ENCODE data around the gene AQP4.

DNA sequence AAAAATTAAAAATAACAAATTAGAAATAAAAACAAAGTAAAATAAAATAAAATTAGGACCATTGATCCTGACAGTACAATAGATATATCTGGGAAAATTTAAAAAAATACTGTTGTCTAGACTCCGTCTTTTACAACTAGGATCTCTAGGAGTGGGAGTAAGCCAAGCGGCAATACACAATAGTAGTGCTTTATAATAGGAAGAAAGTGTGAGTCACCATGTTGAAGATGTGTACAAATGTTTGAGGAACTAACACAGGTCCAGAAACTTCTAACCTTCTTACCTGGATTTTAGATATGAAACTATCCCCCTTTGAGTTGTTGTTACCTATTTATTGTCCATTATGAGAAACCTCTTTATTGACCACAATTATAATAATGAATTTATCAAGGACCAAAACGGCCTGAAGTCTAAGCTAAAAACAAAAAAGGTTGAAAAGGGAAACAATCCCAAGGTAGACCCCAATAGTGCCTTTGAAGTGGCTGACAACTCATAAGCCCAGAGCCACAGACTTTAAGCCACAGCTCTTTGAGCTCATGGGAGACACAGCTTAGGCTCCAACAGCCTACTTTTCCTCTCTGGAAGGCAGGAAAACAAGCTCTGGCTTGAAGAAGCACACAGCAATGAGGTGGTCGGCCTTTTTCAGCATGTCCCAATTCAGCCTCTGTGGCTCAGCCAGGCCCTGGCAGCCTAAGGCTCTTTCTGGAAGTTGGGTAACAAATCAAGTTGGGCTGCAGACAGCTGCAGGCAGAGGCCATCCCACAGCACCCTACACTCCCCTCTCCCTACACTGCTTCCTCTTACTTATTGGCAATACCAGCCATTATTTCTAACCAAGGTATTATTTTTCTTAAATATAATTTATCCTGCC, 62.9 kb downstream of the AQP4 start:
- TF ChIP-seq POLR2A (IDR thresholded peaks at IDR 0.05) = no peak
- TF ChIP-seq, protein P1, sequence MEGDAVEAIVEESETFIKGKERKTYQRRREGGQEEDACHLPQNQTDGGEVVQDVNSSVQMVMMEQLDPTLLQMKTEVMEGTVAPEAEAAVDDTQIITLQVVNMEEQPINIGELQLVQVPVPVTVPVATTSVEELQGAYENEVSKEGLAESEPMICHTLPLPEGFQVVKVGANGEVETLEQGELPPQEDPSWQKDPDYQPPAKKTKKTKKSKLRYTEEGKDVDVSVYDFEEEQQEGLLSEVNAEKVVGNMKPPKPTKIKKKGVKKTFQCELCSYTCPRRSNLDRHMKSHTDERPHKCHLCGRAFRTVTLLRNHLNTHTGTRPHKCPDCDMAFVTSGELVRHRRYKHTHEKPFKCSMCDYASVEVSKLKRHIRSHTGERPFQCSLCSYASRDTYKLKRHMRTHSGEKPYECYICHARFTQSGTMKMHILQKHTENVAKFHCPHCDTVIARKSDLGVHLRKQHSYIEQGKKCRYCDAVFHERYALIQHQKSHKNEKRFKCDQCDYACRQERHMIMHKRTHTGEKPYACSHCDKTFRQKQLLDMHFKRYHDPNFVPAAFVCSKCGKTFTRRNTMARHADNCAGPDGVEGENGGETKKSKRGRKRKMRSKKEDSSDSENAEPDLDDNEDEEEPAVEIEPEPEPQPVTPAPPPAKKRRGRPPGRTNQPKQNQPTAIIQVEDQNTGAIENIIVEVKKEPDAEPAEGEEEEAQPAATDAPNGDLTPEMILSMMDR (IDR thresholded peaks at IDR 0.05) = no peak

All from Peyer's patch (tissue), 4 donors.